Osteocyte (in vitro differentiated cells): ENCODE measurements around the gene RAG2. TPM values are rescaled to one million over a fixed set of nuclear protein-coding genes. Genes with fewer than 3 reads are reported as not detected.
"Not testable (repeated sequence)": the region's sequence is repeated elsewhere in the genome, so short reads cannot be mapped to it uniquely, and the experiment has no call there.

ENCODE experiments used
- DNase-seq: peaks from one replicate; pipeline ENCODE4 v3.0.0; 2021; ENCODE audit warnings: mixed read lengths; ENCODE audit not compliant: unreplicated experiment; ENCODE audit errors: extremely low spot score
- H3K27ac Mint-ChIP-seq: one replicate; pipeline ENCODE4 v1.8.0; 2021; ENCODE audit warnings: mild to moderate bottlenecking, mixed read lengths; ENCODE audit not compliant: unreplicated experiment
- H3K27me3 Mint-ChIP-seq: one replicate; pipeline ENCODE4 v1.8.0; 2021; ENCODE audit warnings: mixed read lengths; ENCODE audit not compliant: unreplicated experiment
- H3K36me3 Mint-ChIP-seq: one replicate; pipeline ENCODE4 v1.8.0; 2021; ENCODE audit warnings: mixed read lengths; ENCODE audit not compliant: unreplicated experiment
- H3K4me1 Mint-ChIP-seq: one replicate; pipeline ENCODE4 v1.8.0; 2021; ENCODE audit warnings: mixed read lengths; ENCODE audit not compliant: unreplicated experiment
- H3K4me3 Mint-ChIP-seq: one replicate; pipeline ENCODE4 v1.8.0; 2021; ENCODE audit warnings: mild to moderate bottlenecking, moderate library complexity, mixed read lengths; ENCODE audit not compliant: unreplicated experiment
- H3K9me3 Mint-ChIP-seq: one replicate; pipeline ENCODE4 v1.8.0; 2021; ENCODE audit warnings: mixed read lengths; ENCODE audit not compliant: unreplicated experiment
- total RNA-seq: library from RNA; stranded (reverse); gene quantifications from 2 replicates; pipeline ENCODE4 v1.2.1, GENCODE V29; 2021
- TF ChIP-seq, protein P1 (sequence below): fragments of 200-600 bp; sonication (generic); IDR thresholded peaks from 2 replicates; pipeline ENCODE4 v1.5.0; 2021; ENCODE audit warnings: antibody characterized with exemption, mild to moderate bottlenecking, moderate library complexity

The RAG2 gene
- total RNA-seq, 1 donor from 2014 or later: not detected

DNA sequence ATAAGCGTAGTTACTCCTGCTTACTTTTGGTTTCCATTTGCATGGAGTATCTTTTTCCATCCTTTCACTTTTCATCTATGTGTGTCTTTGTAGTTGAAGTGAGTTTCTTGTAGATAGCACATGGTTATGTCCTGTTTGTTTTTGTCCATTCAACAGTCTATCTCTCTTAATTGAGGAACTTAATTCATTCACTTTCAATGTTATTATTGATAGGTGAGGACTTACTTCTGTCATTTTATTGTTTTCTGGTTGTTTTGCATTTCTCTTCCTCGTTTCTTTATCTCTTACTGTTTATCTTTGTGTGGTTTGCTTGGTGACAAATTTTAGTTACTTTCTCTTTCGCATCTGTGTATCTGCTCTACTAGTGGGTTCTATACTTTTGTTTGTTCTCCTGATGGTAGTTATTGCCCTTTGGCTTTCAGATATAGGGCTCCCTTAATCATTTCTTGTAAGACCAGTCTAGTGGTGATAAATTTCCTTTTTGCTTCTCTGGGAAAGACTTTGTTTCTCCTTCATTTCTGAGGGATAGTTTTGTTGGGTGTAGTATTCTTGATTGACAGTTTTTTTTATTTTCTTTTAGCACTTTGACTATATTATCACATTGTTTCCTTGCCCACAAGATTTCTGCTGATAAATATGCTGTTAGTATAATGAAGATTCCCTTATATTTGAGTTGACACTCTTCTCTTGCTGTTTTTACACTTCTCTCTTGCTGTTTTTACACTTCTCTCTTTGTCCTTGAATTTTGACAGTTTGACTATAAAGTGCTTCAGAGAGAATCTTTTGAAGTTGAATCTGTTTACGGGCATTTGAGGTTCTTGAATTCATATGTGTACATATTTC is 39.2 kb downstream of the RAG2 start:
- peaks cover 47% of the 10 kb centered on the region for H3K27me3 Mint-ChIP-seq
- H3K27ac Mint-ChIP-seq: no peak overlapping the region
- H3K9me3 Mint-ChIP-seq: peaks cover 6% of the 10 kb centered on the region
- H3K4me1 Mint-ChIP-seq: peaks cover 4% of the 10 kb centered on the region
- H3K36me3 Mint-ChIP-seq: no peaks in the 10 kb centered on the region
- TF ChIP-seq, protein P1, sequence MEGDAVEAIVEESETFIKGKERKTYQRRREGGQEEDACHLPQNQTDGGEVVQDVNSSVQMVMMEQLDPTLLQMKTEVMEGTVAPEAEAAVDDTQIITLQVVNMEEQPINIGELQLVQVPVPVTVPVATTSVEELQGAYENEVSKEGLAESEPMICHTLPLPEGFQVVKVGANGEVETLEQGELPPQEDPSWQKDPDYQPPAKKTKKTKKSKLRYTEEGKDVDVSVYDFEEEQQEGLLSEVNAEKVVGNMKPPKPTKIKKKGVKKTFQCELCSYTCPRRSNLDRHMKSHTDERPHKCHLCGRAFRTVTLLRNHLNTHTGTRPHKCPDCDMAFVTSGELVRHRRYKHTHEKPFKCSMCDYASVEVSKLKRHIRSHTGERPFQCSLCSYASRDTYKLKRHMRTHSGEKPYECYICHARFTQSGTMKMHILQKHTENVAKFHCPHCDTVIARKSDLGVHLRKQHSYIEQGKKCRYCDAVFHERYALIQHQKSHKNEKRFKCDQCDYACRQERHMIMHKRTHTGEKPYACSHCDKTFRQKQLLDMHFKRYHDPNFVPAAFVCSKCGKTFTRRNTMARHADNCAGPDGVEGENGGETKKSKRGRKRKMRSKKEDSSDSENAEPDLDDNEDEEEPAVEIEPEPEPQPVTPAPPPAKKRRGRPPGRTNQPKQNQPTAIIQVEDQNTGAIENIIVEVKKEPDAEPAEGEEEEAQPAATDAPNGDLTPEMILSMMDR: no peak
- DNase-seq: no peak
- H3K4me3 Mint-ChIP-seq: no peak overlapping the region

DNA sequence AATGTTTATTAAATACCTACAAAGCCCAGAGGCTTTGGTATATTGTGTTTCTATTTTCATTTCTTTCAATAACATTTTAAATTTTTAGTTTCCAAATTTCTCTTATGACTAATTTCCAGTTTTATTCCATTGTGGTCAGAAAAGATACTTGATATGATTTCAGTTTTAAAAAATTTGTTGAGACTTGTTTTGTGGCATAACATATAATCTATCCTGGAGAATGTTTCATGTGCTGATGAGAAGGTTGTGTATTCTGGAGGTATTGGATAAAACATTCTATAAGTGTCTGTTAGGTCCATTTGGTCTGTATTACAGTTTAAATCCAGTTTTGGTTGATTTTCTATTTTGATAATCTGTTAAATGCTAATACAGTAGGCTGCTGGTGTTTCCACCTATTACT is 40.0 kb downstream of the RAG2 start:
- Mint-ChIP-seq H3K9me3 (peaks cover 6% of the 10 kb centered on the region), H3K4me3 (no peak overlapping the region), H3K27ac (no peak overlapping the region)

DNA sequence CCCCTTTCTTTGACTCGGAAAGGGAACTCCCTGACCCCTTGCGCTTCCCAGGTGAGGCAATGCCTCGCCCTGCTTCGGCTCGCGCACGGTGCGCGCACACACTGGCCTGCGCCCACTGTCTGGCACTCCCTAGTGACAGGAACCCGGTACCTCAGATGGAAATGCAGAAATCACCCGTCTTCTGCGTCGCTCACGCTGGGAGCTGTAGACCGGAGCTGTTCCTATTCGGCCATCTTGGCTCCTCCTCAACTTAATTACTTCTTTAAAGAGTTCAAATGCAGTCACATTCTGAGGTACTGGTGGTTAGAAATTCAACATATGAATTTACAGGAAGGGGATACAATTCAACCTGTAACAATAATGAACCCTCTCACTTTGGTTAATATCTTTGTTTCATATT is 40.6 kb downstream of the RAG2 start:
- H3K9me3 Mint-ChIP-seq, H3K4me1 Mint-ChIP-seq, H3K36me3 Mint-ChIP-seq, H3K27ac Mint-ChIP-seq, DNase-seq: not testable (repeated sequence)
- Mint-ChIP-seq H3K27me3 (peaks cover 42% of the 10 kb centered on the region), H3K4me3 (peak overlapping the region; percentile 44)

More for the DNA sequence above, 40.0 kb downstream of the RAG2 start:
- TF ChIP-seq, protein P1: no peak
- Mint-ChIP-seq H3K4me1 (peaks cover 4% of the 10 kb centered on the region), H3K27me3 (peaks cover 43% of the 10 kb centered on the region), H3K36me3 (no peaks in the 10 kb centered on the region)
- no peak for DNase-seq

- H3K27me3 Mint-ChIP-seq: peaks cover 37% of the 10 kb centered on the region
- no peaks in the 10 kb centered on the region for H3K36me3 Mint-ChIP-seq
- no peaks in the 10 kb centered on the region for H3K4me1 Mint-ChIP-seq
- no peak overlapping the region for H3K27ac Mint-ChIP-seq
- H3K4me3 Mint-ChIP-seq: no peak overlapping the region
- H3K9me3 Mint-ChIP-seq: no peaks in the 10 kb centered on the region
- TF ChIP-seq, protein P1: no peak
- no peak for DNase-seq
Observed at GRCh38 chr11:36550385-36551115, 47.5 kb downstream of the RAG2 start.

Other genes with a start within 250 kb of the RAG2 start
- 13.9 and 15.0 TPM in 2 replicates for gene TRAF6, start 88.0 kb downstream of the RAG2 start, total RNA-seq
- 0.46 and 0.55 TPM in 2 replicates for gene RAG1, start 30.2 kb downstream of the RAG2 start, total RNA-seq
- gene IFTAP, start 3.7 kb downstream of the RAG2 start, total RNA-seq: 22.4 and 22.5 TPM in 2 replicates